Upper lobe of left lung (tissue), 4 donors: Measurements from ENCODE around the gene YWHAQ.

Source experiments
- EP300 ChIP-seq, 4 donors: sonication (generic); formaldehyde crosslinking; IDR thresholded peaks; one replicate each; pipeline ENCODE4 v1.5.1; 2017; ENCODE audit warnings: antibody characterized with exemption in 4 of 4, control low read depth in 2 of 4
- POLR2A ChIP-seq, 4 donors: fragments of 450-650 bp; IDR thresholded peaks; one replicate each; pipeline ENCODE4 v1.5.1; 2016 to 2017; ENCODE audit warnings: antibody characterized with exemption in 4 of 4, mild to moderate bottlenecking in 2 of 4
- TF ChIP-seq, protein P1 (sequence below), 6 experiments: fragments of 450-650 bp in 4 of 6; fragments of 200-600 bp in 2 of 6; sonication (generic) in 2 of 6; IDR thresholded peaks; one replicate each; pipeline ENCODE4 v1.5.1; 2016 to 2019; ENCODE audit warnings: antibody characterized with exemption in 6 of 6

DNA sequence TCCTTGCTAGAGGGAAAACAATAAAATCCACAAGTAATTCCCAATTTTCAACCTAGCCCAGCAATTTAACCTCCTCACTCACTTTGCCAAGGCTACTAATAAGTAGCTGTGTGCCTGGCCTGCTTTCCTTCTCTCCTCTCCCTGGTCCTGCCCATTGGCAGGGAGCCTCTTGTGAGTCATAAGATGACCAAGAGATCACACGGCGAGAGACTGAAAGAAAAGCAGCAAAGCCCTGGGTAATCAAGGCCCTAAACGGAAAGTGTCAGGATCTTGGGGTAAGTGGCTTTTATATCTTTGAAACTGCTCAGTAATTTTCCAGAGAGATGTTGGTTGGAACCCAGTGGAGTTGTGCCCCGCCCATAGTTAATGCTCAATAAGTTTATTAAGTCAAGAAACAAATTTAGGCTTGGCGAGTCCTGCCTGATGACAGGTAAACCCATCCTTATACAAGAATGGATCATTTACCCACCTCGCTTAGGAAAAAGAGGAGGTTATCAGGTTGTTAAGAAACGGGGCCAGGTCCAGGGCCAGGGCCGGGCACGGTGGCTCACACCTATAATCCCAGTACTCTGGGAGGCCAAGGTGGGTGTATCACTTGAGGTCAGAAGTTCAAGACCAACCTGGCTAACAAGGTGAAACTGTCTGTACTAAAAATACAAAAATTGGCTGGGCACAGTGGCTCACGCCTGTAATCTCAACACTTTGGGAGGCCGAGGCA lies 65.2 kb downstream of the YWHAQ start:
- TF ChIP-seq POLR2A (IDR thresholded peaks at IDR 0.05) (peak in 1 of 4 donors; percentile 15), EP300 (IDR thresholded peaks at IDR 0.05) (peak in 1 of 4 donors; percentile 5)
- TF ChIP-seq, protein P1, sequence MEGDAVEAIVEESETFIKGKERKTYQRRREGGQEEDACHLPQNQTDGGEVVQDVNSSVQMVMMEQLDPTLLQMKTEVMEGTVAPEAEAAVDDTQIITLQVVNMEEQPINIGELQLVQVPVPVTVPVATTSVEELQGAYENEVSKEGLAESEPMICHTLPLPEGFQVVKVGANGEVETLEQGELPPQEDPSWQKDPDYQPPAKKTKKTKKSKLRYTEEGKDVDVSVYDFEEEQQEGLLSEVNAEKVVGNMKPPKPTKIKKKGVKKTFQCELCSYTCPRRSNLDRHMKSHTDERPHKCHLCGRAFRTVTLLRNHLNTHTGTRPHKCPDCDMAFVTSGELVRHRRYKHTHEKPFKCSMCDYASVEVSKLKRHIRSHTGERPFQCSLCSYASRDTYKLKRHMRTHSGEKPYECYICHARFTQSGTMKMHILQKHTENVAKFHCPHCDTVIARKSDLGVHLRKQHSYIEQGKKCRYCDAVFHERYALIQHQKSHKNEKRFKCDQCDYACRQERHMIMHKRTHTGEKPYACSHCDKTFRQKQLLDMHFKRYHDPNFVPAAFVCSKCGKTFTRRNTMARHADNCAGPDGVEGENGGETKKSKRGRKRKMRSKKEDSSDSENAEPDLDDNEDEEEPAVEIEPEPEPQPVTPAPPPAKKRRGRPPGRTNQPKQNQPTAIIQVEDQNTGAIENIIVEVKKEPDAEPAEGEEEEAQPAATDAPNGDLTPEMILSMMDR (IDR thresholded peaks at IDR 0.05), result no peak
